ENCODE data around the gene EPN2.

The EPN2 gene

DNA sequence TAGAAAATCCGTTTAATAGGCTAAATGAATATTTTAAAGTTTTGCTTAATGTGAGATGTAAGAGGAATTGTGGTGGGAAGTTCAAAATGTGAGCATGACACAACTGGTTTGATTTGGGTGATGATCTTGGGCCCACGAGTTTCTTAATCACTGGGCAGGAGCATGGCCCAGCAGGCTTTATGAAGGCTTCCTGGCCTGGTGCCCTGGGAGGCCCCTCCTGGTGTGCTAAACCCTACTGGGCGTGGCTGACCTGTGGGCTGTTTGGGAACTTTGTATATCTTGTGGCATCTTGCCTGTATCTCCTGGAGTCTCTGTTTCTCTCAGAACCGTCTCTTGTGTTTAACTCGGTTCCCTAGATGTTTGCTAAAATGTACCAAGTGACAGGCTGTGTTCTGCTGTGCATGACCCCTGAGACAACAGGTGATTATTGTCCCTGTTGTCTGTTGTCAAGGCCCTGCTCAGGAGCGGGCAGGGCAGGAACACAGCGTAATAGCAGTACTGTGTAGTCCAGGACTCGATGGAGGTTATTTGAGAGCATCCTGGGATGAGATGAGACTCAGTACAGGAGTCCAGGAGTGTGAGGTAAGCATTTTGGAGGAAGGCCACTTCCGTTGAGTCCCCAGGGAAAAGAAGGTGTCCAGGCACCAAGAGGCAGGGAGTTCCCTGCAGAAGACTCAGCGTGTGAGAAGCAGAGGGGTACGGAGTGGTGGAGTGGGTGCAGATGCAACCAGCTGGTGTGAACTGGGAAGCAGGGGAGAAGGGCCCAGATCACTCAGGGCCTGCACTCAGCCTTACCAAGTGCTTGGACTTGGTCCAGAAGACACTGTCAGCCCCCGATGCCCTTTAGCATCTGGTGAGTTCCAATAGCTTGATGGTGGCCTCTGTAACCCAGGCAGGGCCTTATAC is 76.8 kb downstream of the EPN2 start:
- DNase-seq: no peak

DNA sequence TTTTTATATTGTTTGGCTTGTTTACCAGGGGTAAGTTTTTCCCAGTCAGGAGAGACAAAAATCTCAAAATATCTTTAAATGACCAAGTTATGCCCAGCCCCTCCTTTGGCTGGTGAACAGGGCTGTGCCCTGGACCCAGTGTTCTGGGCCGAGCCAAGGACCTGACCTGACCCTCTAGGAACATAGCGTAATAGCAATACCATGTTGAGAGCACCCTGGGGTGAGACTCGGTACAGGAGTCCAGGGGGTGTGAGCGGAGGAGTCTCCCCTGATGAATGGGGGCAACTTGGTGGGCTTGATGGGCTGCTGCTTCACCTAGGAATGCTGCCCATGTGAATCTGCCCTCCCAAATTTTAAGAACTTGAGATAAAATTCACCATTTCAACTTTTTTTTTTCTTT is 77.9 kb downstream of the EPN2 start:
- no peak for DNase-seq

DNA sequence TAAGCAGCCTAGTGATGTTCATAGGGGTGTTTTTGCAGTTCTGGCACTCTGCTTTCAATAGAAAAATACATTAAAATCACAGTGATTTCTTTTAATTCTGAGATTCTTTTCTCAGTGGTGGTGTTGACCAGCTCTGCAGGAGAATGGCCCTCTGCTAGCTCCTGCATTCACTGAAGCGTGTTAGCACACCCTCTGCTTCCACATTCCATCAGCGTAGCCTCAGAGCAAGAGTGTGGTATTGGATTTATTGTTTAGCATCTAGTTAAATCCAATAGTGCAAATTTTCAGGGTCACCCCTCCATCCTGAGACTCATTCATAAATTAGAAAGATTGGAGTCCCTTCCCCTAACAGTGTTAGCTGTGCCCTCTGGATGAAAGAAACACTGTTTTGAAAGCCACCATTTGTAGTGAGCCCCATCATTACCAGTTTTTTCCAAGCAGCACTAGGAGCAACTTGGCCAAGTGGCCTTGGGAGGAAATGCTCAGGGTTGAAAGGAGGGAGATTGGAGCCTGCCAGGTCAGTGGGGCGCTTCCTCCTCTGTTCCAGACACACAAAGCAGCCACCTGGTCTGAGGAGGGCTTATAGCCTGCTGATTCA is 79.7 kb downstream of the EPN2 start:
- DNase-seq: no peak

- DNase-seq: no peak
Observed at GRCh38 chr17:19317359-19318095, 80.4 kb downstream of the EPN2 start.

DNA sequence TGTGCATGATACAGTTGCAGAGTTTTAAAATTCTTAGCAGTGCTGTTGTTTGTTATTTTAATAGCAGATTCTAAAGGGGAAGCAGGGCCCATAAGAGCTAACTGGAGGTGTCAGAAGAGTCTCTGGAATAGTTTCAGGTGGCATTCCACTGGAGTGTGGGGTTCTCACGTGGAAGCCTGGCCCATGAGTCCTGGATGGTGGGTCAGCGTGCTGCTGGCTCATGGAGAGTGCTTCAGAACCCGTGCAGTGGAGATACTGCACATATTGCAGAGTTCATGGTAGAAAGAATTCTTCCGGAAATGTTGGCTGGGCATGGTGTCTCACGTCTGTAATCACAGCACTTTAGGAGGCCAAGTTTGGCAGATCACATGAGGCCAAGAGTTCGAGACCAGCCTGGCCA is 81.4 kb downstream of the EPN2 start:
- DNase-seq: no peak

GRCh38 chr17:19319771-19320505 is 82.8 kb downstream of the EPN2 start:
- no peak for DNase-seq

DNA sequence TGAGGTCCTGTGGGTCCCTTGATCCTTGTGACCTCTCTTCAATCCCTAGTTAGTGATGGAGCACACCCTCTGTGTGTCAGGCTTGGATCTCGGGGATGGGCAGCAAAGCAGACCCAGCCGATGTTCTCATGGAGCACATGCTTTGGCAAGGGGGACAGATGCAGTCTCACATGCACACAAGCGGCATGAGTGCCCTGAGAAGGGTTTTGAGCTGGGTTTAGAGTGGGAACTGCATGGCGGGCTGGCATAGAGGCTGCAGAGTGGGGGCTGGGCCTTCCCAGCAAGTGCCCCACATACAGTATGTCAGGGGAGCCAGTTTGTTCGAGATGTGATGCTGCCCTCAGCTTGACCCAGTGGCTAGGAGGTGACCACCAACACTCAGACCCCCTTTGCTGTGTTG is 83.7 kb downstream of the EPN2 start:
- no peak for DNase-seq

- DNase-seq: no peak
Observed at GRCh38 chr17:19321481-19322128, 84.4 kb downstream of the EPN2 start.

DNA sequence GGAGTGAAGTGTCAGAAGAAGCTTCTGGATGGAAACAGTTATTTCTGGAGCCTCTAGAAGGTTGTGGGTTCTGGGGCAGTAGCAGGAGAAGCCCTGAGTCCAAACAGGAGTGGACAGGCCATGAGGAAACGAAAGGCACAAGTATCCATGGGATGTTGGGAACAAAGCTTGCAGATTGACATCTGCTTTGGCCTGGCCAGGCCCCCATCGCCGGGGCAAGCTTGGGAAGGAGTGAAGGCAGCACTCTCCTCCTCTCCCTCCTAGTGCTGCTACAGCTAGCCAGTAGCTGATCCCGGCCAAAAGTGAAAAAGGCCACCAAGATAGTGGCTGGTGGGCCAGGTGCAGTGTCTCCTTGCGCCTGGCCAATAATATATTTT is 85.0 kb downstream of the EPN2 start:
- no peak for DNase-seq

GRCh38 chr17:19322861-19323260 is 85.7 kb downstream of the EPN2 start:
- no peak for DNase-seq

DNA sequence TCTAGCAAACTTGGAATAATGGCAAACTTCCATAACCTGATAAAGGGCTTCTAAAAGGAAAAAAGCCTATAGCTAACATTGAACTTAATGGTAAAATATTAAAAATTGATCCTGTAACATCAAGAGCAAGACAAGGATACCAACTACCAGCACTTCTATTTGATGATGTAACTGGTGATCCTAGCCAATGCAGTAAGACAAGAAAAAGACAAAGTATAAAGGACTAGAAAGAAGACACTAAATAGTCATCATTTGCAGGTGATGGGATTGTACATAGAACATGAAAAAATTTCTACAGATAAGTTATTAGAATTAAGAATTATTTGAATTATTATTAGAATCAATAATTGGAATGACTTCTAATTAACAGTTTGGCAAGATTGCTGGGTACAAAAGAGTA is 88.4 kb downstream of the EPN2 start:
- no peak for DNase-seq

DNA sequence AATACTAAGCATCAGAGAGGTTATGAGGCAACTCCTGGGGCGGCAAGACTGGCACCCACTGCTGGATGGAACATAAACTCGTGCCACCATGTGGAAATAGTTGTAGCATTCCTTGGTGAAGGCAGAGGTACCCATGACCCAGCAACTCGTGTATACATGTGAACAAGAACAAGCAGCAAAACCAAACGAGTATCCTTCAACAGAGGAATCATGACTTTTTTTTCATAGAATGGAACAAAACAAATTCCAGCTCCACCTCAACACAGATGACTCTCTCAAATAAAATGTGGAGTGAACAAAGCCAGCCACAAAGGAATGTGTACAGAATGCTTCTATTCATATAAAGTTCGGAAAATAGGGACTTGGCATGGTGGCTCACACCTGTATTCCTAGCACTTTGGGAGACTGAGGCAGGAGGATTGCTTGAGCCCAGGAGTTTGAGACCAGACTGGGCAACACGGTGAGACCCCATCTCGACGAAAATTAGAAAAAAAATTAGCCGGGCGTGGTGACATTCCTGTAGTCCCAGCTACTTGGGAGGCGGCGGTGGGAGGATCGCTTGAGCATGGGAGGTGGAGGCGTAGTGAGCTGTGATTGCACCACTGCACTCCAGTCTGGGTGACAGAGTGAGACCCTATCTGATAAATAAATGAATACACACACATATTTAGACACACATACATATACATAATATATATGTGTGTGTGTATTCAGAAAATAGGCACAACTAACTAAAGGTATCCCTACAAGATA is 90.0 kb downstream of the EPN2 start:
- DNase-seq: no peak

DNA sequence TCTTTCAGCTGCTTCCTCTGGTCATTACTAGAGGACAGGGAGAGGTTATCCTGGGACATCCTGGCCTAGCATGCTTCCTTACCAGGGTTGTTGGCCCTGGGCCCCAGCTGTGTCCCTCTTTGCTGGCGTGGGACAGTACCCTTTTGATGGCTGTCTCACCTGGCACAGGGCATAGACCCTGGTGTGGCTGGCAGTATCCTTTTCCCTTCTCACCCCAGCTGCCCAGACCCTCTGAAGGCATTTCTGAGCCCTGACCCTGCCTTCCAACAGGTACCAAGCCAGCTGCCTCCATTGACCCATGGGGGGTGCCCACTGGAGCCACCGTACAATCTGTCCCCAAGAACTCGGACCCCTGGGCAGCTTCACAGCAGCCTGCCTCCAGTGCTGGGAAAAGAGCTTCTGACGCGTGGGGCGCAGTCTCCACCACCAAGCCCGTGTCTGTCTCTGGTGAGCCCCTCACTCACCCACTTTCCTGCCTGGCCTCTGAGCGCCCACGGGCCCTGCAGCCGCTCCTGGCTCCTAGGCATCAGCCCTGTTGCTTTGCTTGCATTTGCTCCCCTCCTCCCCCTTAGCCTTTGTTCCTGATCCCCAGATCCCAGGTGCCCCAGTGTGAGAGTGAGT is 91.4 kb downstream of the EPN2 start:
- DNase-seq: no peak

DNA sequence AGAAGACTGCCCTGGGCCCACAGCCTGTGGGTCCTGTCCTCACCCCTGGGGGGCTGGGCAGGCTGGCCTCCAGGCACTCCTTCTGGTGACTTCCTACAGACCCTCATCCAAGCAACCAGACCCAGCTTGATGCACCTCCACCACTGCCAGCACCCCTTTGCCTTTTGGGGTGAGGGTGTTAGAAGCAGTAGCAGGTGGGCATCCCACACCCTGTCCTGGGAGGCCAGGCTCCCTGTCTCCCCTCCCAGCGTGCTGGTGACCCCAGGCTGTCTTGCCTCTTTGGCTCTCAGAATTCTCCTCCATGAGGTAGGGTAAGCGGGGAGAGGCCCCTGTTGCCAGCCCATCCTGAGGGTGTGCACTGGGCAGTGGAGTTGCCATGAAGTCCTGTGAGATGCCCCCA is 92.0 kb downstream of the EPN2 start:
- no peak for DNase-seq

DNA sequence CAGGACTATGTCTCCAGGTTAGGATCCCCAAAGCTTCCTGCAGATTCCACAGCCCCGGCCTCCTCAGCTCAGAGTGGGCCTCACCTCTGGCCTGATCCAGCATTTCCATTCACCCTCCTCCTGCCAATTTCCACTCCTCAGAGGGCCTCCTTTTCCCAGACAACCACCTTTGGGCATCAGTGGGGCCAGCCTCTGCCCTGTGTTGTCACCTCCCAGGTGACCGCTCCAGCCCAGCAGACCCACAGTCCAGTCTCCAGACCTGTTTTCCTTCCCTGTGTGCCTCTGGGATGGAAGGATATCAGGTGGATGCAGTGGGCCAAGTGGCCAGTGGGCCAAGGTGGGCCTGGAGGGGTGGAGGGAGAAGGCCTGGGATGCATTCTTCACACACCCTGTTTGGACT is 92.7 kb downstream of the EPN2 start:
- DNase-seq: no peak

DNA sequence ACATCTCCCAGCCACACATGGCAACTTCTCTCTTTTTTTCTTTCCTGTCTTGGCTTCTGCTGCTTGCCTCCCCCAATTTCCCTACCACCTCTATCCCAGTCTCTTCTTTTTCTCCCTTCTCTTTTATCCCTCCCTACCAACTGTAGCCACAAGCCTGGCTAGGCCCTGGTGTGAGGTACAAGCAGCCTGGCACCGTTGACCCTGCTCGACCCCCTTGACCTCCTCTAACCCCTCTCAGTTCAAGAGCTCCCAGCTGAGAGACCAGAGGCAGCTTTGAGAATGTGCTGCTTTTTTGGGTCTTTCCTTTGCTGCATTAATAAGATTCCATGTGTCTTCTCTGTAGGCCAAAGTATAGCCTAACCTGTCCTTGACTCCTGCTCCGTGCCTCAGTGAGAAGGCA is 93.1 kb downstream of the EPN2 start:
- DNase-seq: no peak

DNA sequence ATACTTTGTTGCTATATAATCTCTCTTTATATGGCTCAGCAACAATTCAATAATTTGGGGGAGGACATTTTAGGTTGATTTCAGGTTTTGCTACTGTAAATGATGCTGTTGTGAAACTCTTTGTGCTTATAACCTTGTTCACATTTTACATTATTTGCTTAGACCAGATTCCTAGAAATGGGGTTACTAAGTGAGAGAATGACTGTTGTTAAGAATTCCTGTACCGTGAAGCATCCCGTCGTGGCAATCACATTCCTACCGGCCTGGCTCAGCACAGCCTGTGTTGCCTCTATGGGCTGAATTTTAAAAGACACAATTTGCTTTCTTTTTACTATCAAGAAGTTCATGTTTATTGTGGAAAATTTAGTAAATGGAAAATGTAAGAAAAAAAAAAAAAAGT is 94.0 kb downstream of the EPN2 start:
- DNase-seq: no peak

DNA sequence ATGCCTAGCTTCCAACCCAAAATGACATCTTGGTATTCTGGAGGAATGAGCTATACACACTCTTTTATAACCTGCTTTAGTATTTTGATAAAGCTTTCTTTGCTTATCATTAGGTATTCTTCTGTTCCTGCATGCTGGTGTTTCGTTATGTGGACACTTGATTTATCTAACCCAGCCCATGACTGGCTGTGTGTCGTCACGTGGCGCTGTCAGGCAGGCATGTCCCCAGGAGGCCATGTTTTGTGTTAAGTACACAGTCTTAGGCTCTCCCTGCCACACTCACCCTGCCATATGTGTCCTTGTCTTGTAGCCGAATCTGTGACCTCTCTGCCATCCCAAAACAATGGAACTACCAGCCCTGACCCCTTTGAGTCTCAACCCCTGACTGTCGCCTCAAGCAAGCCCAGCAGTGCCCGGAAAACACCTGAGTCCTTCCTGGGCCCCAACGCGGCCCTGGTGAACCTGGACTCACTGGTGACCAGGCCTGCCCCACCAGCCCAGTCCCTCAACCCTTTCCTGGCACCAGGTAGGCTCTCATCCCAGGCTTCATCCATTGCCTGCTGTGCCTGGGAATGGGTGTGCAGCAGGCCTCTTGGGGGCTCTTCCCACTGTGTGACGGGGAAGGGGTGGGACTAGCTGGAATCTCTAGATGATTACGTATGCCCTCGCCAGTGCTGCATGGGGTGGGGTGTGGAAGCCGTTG is 94.5 kb downstream of the EPN2 start:
- no peak for DNase-seq

DNA sequence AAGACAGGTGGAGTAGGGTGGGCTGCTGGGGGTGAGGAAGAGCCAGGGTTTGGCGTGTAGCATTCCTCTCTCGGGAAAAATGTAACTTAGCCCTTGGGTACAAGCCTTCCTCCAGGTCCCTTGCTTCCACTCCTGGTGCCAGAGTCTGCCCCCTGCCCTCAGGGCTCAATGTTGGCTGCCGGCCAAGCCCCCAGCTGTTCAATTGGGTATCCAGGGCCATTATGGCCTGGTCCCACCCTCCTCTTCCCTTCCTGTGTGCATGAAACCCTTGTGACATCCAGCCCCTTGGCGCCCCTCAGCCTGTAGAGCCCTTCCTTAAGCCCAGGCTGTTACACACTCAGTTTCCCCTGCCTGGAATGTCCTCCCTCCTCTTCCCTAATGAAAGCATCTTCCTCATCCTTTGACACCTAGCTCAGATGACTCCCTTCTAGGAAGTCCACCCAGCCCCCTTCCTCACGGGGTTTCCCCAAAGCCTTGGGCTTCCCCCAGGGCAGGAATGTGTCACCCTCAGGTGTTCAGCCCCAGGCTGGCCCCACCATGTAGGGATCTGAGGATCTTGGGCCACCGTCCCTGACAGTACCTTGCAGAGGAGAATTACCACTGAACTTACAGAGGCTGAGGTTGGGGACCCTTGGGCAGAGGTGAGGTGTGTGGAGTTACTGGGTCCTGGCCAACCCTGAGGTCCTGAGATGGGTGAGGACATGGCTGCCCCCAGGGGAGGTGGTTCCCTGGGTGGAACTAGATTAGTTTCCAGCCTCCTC is 95.4 kb downstream of the EPN2 start:
- no peak for DNase-seq

DNA sequence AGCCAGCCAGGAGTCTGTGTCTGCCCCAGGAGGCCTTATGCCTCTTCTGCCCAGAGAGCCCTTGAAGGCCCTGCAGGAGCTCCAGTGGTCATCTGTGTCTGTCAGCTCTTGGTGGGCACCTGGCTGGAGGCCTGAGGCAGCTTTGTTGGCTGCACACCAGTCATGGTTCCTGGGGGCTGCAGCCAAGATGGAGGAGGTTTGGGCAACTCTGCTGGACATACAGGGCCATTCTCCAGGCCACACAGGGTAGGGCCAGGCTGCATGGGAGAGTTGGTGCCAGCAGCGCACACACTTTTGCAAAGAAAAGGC is 95.9 kb downstream of the EPN2 start:
- DNase-seq: no peak

All from NCI-H1417 treated with DMSO at 0.1 percent for 48 hours (cell line).